Hematopoietic multipotent progenitor cell treated with erythropoietin and hydrocortisone succinate and interleukin-3 and kit ligand, for 6 days (in vitro differentiated cells): ENCODE measurements around the gene VANGL1.
A peak's percentile ranks its signal among the peaks of the same experiment; 100 is the strongest.

ENCODE experiments used
- DNase-seq: peaks from one replicate; pipeline ENCODE4 v3.0.0-alpha.2; 2015

Gene VANGL1

DNA sequence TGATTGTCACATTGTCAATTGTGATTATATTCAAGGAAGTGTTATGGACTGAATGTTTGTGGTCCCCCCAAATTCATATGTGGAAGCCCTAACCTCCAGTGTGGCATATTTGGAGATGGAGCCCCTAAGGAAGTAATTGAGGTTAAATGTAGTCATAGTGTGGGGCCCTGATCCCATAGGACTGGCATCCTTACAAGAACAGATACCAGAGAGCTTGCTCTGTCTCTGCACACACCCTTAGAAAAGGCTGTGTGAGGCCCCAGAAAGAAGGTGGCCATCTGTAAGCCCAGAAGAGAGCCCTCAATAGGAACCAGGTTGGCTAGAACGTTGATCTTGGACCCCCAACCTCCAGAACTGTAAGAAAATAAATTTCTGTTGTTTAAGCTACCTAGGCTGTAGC, 28.1 kb downstream of the VANGL1 start:
- no peak for DNase-seq

DNA sequence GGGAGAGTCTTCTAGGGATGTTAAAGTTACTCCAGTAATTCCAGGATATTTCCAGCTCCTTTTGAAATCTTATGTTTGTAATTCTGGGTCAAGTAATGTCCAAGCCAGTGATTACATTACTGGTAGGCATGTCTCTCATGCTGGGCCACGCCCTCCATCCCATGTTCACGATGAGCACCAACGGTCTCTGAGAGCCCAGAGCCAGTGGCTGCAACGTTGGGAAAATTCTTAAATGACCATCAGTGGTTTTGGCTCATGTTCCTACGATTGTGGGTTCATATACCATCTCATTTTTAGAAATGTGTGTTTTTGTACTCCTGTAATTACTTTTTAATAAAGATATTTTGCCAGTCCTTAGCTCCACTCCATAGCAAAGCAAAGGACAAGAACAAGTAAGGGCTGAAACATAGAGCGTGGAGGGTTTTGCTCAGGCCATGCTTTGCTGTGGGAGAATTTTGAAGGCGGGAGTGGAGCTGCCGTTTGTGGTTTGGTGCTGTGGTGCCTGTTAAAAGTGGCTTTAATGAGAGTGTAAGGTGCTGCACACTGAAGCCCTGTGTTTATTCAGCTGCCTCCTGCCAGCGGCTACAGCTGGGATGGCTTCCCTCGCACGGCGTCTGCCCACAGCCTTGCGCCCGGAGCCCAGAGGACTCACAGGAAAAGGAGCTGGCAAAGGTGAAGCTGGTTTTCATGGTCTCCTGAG, 28.9 kb downstream of the VANGL1 start:
- peak; percentile 25 for DNase-seq

GRCh38 chr1:115671176-115671934, 29.6 kb downstream of the VANGL1 start:
- no peak for DNase-seq

- DNase-seq = no peak
These were observed 30.6 kb downstream of the VANGL1 start for GRCh38 chr1:115672224-115673009.

DNA sequence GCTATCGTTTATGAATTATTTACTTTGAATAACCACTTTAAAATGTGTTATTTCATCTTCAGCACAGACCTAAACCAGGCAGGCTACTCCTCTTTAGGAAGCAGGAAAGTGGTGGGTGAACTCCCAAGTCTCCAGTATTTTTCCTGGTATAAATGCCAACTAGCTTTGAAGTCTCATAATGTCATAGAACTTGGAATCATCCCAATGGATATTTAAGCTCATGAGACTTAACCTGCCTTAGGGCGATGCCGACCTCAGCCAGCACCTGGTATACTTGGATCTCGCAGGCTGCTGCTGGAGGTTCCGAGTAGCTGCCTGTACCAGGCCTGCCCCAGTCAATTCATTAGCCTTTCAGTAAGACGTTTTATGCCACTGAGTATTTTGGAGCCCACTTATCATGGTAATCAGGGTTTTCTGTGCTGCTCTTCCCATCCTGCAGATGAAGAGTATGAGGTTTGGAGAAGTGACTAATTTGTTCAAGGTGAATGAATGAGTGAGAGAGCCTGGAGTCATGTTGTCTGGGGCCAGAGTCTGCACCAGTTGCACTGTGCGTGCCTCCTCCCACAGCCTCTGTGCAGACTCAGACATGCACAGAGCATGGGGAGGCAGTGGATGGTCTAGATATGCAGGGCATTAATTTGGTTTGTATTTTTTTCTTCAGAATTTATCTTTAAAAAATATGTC, 34.9 kb downstream of the VANGL1 start:
- no peak for DNase-seq

DNA sequence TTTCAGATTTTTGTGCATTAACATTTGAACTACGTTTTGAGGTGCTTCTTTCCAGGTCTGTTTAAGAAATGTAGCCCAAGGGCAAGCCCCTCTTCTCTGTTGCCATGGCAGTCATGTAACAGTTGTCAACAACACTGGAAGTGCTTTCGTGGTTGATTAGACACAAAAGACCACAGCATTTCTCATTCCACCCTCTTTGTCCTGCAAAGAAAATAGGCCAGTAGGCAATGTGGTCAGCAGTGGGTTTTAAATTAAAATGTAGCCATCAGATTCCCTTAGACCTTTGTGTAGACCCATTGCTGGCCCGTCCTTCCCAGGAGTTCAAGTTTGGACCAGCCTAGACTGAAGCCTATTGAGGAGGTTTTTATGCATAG, 35.4 kb downstream of the VANGL1 start:
- DNase-seq = no peak

- DNase-seq = peak; percentile 63
These were observed 35.8 kb downstream of the VANGL1 start for GRCh38 chr1:115677565-115677964.

- DNase-seq = no peak
These were observed 36.4 kb downstream of the VANGL1 start for GRCh38 chr1:115678141-115678540.

GRCh38 chr1:115679141-115679611, 37.4 kb downstream of the VANGL1 start:
- DNase-seq = no peak

- no peak for DNase-seq
These were observed 39.0 kb downstream of the VANGL1 start for GRCh38 chr1:115680730-115681111.

DNA sequence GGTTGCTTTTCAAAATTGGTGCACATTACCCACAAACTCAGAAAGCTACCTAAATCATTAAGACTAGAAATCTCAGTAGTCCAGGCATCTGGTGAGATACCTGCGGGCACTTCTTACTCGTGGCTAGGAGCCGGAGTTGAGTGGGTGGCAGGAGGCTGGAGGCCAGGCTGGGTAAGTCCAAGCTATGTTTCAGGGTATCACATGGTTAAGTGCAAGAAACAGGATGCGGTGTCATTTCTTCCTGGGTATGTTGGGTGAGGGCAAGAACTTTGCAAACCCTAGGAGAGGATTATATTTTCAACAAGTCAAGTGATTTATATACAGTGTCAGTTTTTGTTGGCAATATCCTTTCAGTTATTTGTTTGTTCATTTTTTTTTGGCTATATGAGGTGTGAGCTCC, 41.0 kb downstream of the VANGL1 start:
- DNase-seq = no peak

- no peak for DNase-seq
These were observed 43.4 kb downstream of the VANGL1 start for GRCh38 chr1:115685029-115685705.

DNA sequence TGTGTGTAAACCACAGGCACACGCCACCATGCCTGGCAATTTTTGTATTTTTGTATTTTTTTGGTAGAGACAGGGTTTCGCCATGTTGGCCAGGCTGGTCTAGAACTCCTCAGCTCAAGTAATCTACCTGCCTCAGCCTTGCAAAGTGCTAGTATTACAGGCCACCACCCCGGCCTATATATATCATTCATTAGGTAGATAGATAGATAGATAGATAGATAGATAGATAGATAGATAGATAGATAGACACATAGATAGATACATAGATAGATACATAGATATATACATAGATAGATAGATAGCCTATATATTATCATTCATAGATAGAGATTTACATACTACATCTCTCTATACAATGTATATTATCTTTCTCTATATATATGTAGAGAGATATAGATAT, 46.0 kb downstream of the VANGL1 start:
- DNase-seq = no peak

- no peak for DNase-seq
These were observed 49.2 kb downstream of the VANGL1 start for GRCh38 chr1:115690972-115691371.

GRCh38 chr1:115692224-115692623, 50.5 kb downstream of the VANGL1 start:
- DNase-seq = no peak

DNA sequence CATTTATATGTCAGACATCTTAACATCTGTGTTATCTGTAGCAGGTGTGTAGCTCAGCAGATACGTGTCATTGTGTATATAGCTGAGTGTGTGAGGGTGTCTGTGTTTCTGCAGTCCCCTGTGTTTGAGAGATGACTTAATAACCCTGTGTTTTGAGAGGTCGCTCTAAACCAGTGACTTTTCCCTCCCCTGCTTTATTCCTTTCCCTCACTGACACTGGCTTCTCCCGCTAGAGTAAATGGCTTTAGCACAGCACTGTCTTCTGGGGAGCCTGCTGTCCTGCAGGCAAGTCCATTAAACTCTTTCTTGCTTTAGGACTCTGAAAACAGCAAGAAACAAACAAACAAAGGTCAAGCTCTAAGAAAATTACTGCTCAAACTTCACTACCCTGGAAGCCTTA, 53.0 kb downstream of the VANGL1 start:
- DNase-seq = no peak

- no peak for DNase-seq
These were observed 55.8 kb downstream of the VANGL1 start for GRCh38 chr1:115697619-115698018.

GRCh38 chr1:115701090-115701489, 59.3 kb downstream of the VANGL1 start:
- DNase-seq = no peak

- no peak for DNase-seq
These were observed 61.2 kb downstream of the VANGL1 start for GRCh38 chr1:115702959-115703358.

GRCh38 chr1:115705085-115705951, 63.5 kb downstream of the VANGL1 start:
- DNase-seq = no peak

- no peak for DNase-seq
These were observed 64.2 kb downstream of the VANGL1 start for GRCh38 chr1:115705963-115706362.
